SK-N-SH (cell line): ENCODE results near the gene RIMS4. TPM values are rescaled to one million over a fixed set of nuclear protein-coding genes. Genes with fewer than 3 reads are reported as not detected.

ENCODE experiments used
- CTCF ChIA-PET: fragments of 300-600, 350-600 bp; formaldehyde crosslinking; extraction: SDS; loops from one replicate; lab custom pipeline; 2021; lab: Yijun Ruan, JAX
- POLR2A ChIA-PET: fragments of 350-600 bp; sonication (Branson Sonifier 250); formaldehyde crosslinking; extraction: SDS; loops from one replicate; lab custom pipeline; 2020; ENCODE audit warnings: antibody characterized with exemption, inconsistent platforms; lab: Yijun Ruan, JAX
- DNase-seq: peaks from one replicate; pipeline ENCODE4 v3.0.0; 2012
- H2AFZ ChIP-seq: fragments of 200-600 bp; sonication (generic); 2 replicates; pipeline ENCODE4 v1.8.1; 2016; ENCODE audit warnings: antibody characterized with exemption, mild to moderate bottlenecking, low read depth
- H3F3A ChIP-seq: fragments of 200-600 bp; sonication (generic); replicated peaks from 2 replicates; pipeline ENCODE3; 2016; ENCODE audit warnings: antibody characterized with exemption, mild to moderate bottlenecking; ENCODE audit not compliant: insufficient read depth
- H3K27ac ChIP-seq, 2 experiments: fragments of 200-500 bp in 1 of 2; fragments of 200-600 bp in 1 of 2; sonication (Bioruptor generic) in 1 of 2; sonication (generic), shearing (Covaris generic) in 1 of 2; 2 replicates each; pipeline versions ENCODE4 v1.5.1 to v1.6.1; 2014 to 2016; ENCODE audit warnings: low read depth in 2 of 2, inconsistent platforms in 1 of 2, low read length in 1 of 2, mild to moderate bottlenecking in 1 of 2, mixed read lengths in 1 of 2
- H3K27me3 ChIP-seq: fragments of 200-600 bp; sonication (generic), shearing (Covaris generic); 2 replicates; pipeline ENCODE4 v1.6.1; 2016; ENCODE audit warnings: mixed run types; ENCODE audit not compliant: insufficient read depth
- H3K36me3 ChIP-seq, 2 experiments: fragments of 200-500 bp in 1 of 2; fragments of 200-600 bp in 1 of 2; sonication (Bioruptor generic) in 1 of 2; sonication (generic) in 1 of 2; replicated peaks in 1 of 2; 2 replicates each; pipeline versions ENCODE3 to v1.5.1; 2014 to 2016; ENCODE audit warnings: low read length in 1 of 2, mild to moderate bottlenecking in 1 of 2; ENCODE audit not compliant: insufficient read depth in 2 of 2, control insufficient read depth in 1 of 2
- H3K4me1 ChIP-seq, 2 experiments: fragments of 200-500 bp in 1 of 2; fragments of 200-600 bp in 1 of 2; sonication (Bioruptor generic) in 1 of 2; sonication (generic), shearing (Covaris generic) in 1 of 2; 2 replicates each; pipeline versions ENCODE4 v1.5.1 to v1.6.1; 2014 to 2016; ENCODE audit warnings: low read depth in 1 of 2, low read length in 1 of 2, mixed run types in 1 of 2; ENCODE audit not compliant: insufficient read depth in 2 of 2, control insufficient read depth in 1 of 2
- H3K4me2 ChIP-seq: fragments of 200-600 bp; sonication (generic), shearing (Covaris generic); 2 replicates; pipeline ENCODE4 v1.6.1; 2017; ENCODE audit warnings: mixed run types
- H3K4me3 ChIP-seq, 2 experiments: fragments of 200-500 bp in 1 of 2; fragments of 200-600 bp in 1 of 2; sonication (Bioruptor generic) in 1 of 2; sonication (generic), shearing (Covaris generic) in 1 of 2; 2 replicates each; pipeline versions ENCODE4 v1.5.1 to v1.8.1; 2014 to 2016; ENCODE audit warnings: low read depth in 2 of 2, inconsistent platforms in 1 of 2, low read length in 1 of 2, mild to moderate bottlenecking in 1 of 2, mixed read lengths in 1 of 2, moderate library complexity in 1 of 2
- H3K79me2 ChIP-seq: fragments of 200-600 bp; sonication (generic); 2 replicates; pipeline ENCODE4 v1.8.1; 2017; ENCODE audit warnings: mild to moderate bottlenecking; ENCODE audit not compliant: insufficient read depth
- H3K9ac ChIP-seq: fragments of 200-600 bp; sonication (generic); 2 replicates; pipeline ENCODE4 v1.6.1; 2017; ENCODE audit warnings: mixed run types
- H3K9me2 ChIP-seq: fragments of 200-600 bp; sonication (generic); 2 replicates; pipeline ENCODE4 v1.6.1; 2017; ENCODE audit warnings: mixed run types
- H3K9me3 ChIP-seq: fragments of 200-600 bp; sonication (generic); 2 replicates; pipeline ENCODE4 v1.6.1; 2017; ENCODE audit warnings: mixed run types, mild to moderate bottlenecking, moderate library complexity
- H4K20me1 ChIP-seq: fragments of 200-600 bp; sonication (generic); 2 replicates; pipeline ENCODE4 v1.6.1; 2017; ENCODE audit warnings: mild to moderate bottlenecking, mixed run types; ENCODE audit not compliant: insufficient read depth
- EP300 ChIP-seq, 2 experiments: IDR thresholded peaks; 2 replicates each; pipeline versions ENCODE4 v1.4.0 to v1.6.1; 2012; ENCODE audit warnings: borderline replicate concordance in 1 of 2, low read depth in 1 of 2, low read length in 1 of 2
- GATA2 ChIP-seq: sonication (generic); formaldehyde crosslinking; IDR thresholded peaks from 2 replicates; pipeline ENCODE4 v1.5.0; 2020; ENCODE audit warnings: mild to moderate bottlenecking, missing genetic modification reagents
- JUND ChIP-seq: IDR thresholded peaks from 2 replicates; pipeline ENCODE4 v1.4.0; 2012
- MEF2A ChIP-seq: IDR thresholded peaks from 2 replicates; pipeline ENCODE4 v1.4.0; 2012; ENCODE audit warnings: low read depth, borderline replicate concordance
- NFIC ChIP-seq: IDR thresholded peaks from 2 replicates; pipeline ENCODE4 v1.4.0; 2012; ENCODE audit warnings: borderline replicate concordance
- RXRA ChIP-seq: IDR thresholded peaks from 2 replicates; pipeline ENCODE4 v1.4.0; 2012; ENCODE audit warnings: low read depth, mild to moderate bottlenecking, borderline replicate concordance
- SIN3A ChIP-seq: IDR thresholded peaks from 2 replicates; pipeline ENCODE4 v1.6.1; 2012; ENCODE audit warnings: low read depth, mild to moderate bottlenecking, low read length, moderate library complexity, borderline replicate concordance
- TCF12 ChIP-seq: IDR thresholded peaks from 2 replicates; pipeline ENCODE4 v1.4.0; 2012
- TEAD4 ChIP-seq: IDR thresholded peaks from 2 replicates; pipeline ENCODE4 v1.4.0; 2012; ENCODE audit warnings: mild to moderate bottlenecking, borderline replicate concordance; ENCODE audit not compliant: insufficient read depth
- WGBS: methylation state at CpG from one replicate; pipeline ENCODE4 v1.1.6; 2017; ENCODE audit warnings: low lambda C conversion rate; 5-methylcytosine and 5-hydroxymethylcytosine counted together
- polyA plus RNA-seq, 3 experiments: library from polyadenylated mRNA; depleted of rRNA; stranded (reverse); fragments of >200 nt; gene quantifications; 2 replicates each; pipeline ENCODE4 v1.2.3, GENCODE V29; 2012
- TF ChIP-seq, protein P1 (sequence below): IDR thresholded peaks from 2 replicates; pipeline ENCODE4 v1.4.0; 2012; ENCODE audit warnings: low read depth, borderline replicate concordance
- TF ChIP-seq, protein P2 (sequence below): IDR thresholded peaks from 2 replicates; pipeline ENCODE4; 2012

The RIMS4 gene
- polyA plus RNA-seq, 1 of the 3 experiments (the other 2 are of a cell fraction), result 0.13 TPM

DNA sequence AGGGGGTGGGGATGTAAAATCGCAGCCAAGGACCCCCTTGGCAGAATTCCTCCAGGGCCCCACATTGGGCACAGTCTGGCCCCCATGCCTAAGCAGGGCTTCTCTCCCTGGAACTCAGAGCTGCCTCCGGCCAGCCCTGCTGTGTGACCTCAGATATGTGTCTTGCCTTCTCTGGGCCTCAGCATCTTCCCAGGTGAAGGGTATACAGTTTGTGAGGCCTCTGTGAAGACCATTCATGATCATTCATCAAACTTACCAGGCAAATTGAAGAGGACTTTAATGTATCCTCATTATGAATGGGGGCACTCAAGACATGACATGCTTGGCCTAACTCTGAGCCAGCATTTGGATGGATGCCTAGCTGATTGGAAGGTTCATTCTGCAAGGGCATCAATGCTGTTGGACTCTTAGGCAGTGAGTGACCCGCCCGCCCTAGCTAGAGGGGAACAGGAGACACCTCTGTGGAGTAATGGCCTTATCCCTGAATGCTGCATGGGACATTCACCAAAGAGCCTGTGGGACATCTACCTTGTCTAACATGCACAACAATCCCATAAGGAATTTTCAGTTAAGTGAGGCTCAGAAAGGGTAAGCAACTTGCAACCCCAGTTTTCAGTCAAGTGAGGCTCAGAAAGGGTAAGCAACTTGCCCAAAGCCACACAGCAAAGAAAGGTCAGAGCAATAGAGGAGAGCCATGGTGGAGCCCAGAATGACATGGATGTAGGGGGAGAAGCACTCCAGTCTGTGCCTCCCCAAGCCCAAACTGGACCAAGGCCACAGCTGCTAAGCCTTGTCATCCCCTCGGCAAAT, 94.6 kb downstream of the RIMS4 start:
- H3K9me3 ChIP-seq, result no peaks in the 10 kb centered on the region
- no peaks in the 10 kb centered on the region for H3K36me3 ChIP-seq
- 86% methylated on average over 5 of the region's 5 CpGs for WGBS
- H3K27me3 ChIP-seq, result no peaks in the 10 kb centered on the region
- H3K4me2 ChIP-seq, result no peak overlapping the region
- TF ChIP-seq EP300 (IDR thresholded peaks at IDR 0.05; ENCODE audit: borderline replicate concordance in 1 of 2, low read depth in 1 of 2, low read length in 1 of 2) (no peak), MEF2A (no peak), SIN3A (no peak), JUND (no peak)
- TF ChIP-seq, protein P1, sequence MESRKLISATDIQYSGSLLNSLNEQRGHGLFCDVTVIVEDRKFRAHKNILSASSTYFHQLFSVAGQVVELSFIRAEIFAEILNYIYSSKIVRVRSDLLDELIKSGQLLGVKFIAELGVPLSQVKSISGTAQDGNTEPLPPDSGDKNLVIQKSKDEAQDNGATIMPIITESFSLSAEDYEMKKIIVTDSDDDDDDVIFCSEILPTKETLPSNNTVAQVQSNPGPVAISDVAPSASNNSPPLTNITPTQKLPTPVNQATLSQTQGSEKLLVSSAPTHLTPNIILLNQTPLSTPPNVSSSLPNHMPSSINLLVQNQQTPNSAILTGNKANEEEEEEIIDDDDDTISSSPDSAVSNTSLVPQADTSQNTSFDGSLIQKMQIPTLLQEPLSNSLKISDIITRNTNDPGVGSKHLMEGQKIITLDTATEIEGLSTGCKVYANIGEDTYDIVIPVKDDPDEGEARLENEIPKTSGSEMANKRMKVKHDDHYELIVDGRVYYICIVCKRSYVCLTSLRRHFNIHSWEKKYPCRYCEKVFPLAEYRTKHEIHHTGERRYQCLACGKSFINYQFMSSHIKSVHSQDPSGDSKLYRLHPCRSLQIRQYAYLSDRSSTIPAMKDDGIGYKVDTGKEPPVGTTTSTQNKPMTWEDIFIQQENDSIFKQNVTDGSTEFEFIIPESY, result no peak
- H3K27ac ChIP-seq, result no peak overlapping the region
- H2AFZ ChIP-seq, result no peak overlapping the region
- peaks cover 9 to 10% of the 10 kb centered on the region in 2 experiments; a peak in 3 of 4 replicates for H3K4me1 ChIP-seq
- no peak overlapping the region for H3K4me3 ChIP-seq
- no peaks in the 10 kb centered on the region for H4K20me1 ChIP-seq
- POLR2A ChIA-PET, result interaction anchor here (0.7 kb wide), 1 partner anchor 33 kb away, joined by 3 read pairs; no protein-coding TSS in a partner anchor
- CTCF ChIA-PET, result interaction anchor here (0.6 to 10.6 kb wide), 5 partner anchors 17 to 152 kb away, joined by 3 to 79 read pairs (median 9); no protein-coding TSS in a partner anchor
- H3K9me2 ChIP-seq, result no peaks in the 10 kb centered on the region
- H3F3A ChIP-seq, result peaks cover 10% of the 10 kb centered on the region
- H3K79me2 ChIP-seq, result no peaks in the 10 kb centered on the region
- H3K9ac ChIP-seq, result no peak overlapping the region
- no peak for DNase-seq

GRCh38 chr20:44714701-44715498, 95.4 kb downstream of the RIMS4 start, which contains the start of gene CCN5:
CCN5 (plus strand) TSS chr20:44715369; CDS start chr20:44715391, 22 bp downstream.
- Histone ChIP-seq H3K4me2 (peak within 1 kb of the TSS; percentile 18; the same call in 1 of the 2 replicates), H3K4me3 (no peak within 1 kb of the TSS), H3K9me3 (no peaks in the 10 kb centered on the region), H3F3A (peaks cover 1% of the 10 kb centered on the region), H3K36me3 (no peaks in the 10 kb centered on the region), H3K27me3 (no peaks in the 10 kb centered on the region), H3K27ac (no peak within 1 kb of the TSS), H3K9ac (no peak within 1 kb of the TSS), H3K79me2 (no peaks in the 10 kb centered on the region), H3K9me2 (no peaks in the 10 kb centered on the region), H4K20me1 (no peaks in the 10 kb centered on the region), H2AFZ (no peak within 1 kb of the TSS), H3K4me1 (peaks cover 2 to 4% of the 10 kb centered on the region in 2 experiments; a peak in 3 of 4 replicates)
- peak; percentile 67 for DNase-seq
- 47% methylated on average over 23 of the region's 28 CpGs for WGBS
- POLR2A ChIA-PET, result interaction anchor here (0.7 kb wide), 1 partner anchor 32 kb away, joined by 3 read pairs; no protein-coding TSS in a partner anchor
- CTCF ChIA-PET, result interaction anchor here (0.6 to 3.9 kb wide), 4 partner anchors 18 to 152 kb away, joined by 3 to 15 read pairs (median 7); no protein-coding TSS in a partner anchor
- peak; percentile 98 for TF ChIP-seq NFIC
- TF ChIP-seq GATA2, result no peak
- TF ChIP-seq, protein P1, result no peak
- peak; percentile 53; the same call in 1 of the 2 replicates for TF ChIP-seq TCF12
- peak; percentile 57; the same call in 1 of the 2 replicates for TF ChIP-seq RXRA
- TF ChIP-seq, protein P2, sequence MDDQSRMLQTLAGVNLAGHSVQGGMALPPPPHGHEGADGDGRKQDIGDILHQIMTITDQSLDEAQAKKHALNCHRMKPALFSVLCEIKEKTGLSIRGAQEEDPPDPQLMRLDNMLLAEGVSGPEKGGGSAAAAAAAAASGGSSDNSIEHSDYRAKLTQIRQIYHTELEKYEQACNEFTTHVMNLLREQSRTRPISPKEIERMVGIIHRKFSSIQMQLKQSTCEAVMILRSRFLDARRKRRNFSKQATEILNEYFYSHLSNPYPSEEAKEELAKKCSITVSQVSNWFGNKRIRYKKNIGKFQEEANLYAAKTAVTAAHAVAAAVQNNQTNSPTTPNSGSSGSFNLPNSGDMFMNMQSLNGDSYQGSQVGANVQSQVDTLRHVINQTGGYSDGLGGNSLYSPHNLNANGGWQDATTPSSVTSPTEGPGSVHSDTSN, result peak; percentile 39
- peak in 1 of 2 experiments; percentile 27; a peak in 1 of 4 replicates for TF ChIP-seq EP300 (IDR thresholded peaks at IDR 0.05; ENCODE audit: borderline replicate concordance in 1 of 2, low read depth in 1 of 2, low read length in 1 of 2)
- TF ChIP-seq TEAD4, result peak; percentile 36; the same call in 1 of the 2 replicates
